Stimulated activated CD8-positive, alpha-beta memory T cell treated with anti-CD3 and anti-CD28 coated beads, Interleukin-7, amount 100 ng/mL, for 48 hours (primary cell): ENCODE data around the gene BABAM2.

Experiments used
- DNase-seq, 2 donors: peaks; one replicate each; pipeline ENCODE4 v3.0.0-alpha.2; 2020; ENCODE audit warnings: low read depth in 1 of 2; ENCODE audit errors: extremely low read depth in 1 of 2

The BABAM2 gene

DNA sequence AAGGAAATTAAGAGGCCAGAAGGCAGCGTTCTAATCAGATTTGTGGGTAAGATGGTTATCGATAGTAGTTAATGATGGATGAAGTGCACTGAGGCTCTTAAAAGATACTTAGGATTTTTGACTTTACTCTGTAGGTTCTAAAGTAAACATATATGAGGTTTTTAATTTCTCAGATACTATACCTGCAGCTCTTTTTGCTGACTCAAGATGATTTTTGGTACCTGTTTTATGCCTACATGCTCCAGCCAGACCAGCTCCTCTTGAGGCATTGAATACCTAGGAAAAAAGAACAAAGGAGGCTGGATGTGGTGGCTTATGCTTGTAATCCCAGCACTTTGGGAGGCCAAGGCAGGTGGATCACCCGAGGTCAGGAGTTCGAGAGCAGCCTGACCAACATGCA lies 260.5 kb downstream of the BABAM2 start:
- DNase-seq = no peak

DNA sequence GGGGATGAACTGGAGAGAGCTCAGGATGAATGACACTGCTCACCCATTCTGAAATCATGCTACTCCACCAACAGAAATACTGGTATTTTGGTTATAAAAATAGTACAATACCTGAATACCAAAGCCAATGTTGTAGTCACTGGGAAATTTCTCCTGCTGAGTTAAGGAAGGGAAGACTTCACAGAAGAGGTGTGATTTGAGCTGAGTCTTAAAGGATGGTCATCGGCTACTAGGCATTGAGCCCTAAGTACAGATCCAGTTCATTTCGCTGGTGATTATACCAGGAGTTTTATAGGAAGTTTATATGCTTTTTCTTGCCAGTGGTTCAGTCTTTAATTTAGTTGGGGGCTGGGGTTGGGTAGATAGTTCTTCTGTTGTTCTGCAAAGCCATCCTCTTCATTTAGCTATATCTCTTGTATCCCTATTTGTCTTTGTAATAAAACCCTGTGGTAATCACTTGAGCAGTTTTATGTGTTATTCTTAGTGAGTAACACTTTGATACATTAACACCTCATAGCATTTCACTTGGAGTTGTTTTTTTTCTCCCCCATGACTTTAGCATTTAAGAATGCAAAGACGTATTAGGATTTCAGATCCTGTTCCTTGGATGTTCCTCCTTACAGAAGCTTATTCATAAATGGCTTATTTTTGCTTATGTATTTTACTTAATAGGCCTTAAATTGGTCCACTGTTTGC lies 262.2 kb downstream of the BABAM2 start:
- no peak for DNase-seq

DNA sequence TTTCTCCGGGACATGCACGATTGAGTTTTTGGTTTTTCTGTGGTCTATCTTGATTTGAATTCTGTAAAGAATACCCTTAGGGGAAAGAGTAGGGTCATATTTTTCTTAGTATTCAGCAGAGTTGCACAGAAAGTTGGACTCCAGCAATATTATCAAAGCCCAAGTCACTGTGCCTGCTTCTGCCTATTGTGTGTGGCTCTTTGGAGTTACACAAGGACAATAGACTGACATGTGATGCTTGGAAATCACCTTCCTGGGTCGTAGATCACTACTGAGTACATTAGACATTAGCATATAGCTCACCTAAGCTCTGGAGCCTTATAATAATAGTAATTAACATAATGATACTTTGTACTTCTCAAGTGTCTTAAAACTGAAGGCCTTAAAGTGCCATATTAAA lies 263.3 kb downstream of the BABAM2 start:
- DNase-seq = no peak

DNA sequence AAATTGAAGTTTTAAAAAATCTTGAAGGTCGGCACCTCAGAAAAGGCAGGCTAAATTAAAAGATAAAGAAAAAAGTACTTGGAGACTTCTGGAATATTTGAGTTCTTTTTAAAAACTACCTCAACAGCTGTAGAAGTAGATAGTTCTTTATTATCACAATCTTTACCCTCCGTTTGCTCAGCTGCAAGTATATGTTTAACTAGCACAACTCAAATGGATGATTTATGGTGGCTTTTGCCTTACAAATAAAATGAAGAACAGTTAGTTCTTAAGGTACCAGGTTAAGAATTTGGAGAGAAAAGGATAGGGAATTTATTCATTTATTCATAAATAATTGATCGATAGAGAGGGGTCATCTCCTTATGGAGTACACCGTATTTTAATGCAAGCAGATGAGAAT lies 264.6 kb downstream of the BABAM2 start:
- no peak for DNase-seq

DNA sequence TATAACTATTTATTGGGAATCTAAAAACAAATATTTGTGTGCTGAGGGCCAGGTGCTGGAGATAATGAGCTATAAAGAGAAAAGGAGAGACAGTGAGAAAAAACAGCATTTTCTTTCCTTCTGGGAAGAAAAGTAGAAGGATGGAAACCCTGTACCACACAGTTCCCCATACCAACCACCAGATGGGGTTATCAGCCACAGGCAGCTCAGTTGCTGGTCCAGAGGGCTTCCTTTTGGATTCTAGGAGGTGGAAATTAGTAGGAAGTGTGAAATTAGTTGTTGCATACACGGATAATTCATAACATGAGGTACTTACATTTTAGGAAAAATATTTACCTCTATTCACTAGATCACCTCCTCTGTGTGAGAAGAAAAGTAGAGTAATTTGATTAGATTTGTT lies 265.1 kb downstream of the BABAM2 start:
- no peak for DNase-seq

DNA sequence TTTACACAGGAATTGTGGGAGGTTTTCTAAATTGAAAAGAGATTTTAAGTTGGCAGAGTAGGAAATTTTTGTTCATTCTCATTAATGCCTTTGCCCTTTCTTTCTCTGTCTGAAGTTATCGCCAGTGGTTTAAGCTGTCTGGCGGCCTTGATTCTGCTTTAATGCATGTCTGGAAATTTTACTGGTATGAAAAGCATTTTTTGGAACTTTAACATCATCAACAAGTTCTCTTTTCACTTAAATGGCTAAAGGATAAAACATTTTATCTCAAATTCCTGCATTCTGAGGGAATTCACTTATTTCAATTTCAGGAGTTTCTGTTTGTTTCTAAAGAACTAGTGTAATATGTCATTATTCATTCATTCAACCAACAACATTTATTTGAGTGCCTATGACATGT lies 268.3 kb downstream of the BABAM2 start:
- no peak for DNase-seq

DNA sequence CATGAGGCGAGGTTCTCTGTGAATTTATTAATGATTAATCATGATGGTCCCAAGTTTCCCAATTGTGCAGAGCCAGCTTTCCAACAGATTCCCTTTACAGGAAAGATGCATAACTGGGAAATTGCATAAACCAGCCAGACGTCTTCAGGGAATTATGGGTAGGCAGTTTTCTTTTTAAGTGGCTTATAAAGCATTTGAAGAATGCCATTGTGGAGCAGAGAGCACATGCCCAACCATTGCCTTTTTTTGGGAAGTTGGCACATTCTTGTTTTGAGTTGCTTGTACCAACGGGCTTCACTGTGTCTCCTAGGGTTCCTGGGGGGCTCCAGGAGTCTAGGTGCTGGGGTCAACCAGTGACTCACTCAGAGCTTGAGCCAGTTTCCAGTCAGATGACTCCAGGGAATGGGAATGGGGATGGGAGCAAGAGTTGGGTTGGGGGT lies 270.5 kb downstream of the BABAM2 start:
- DNase-seq = no peak

DNA sequence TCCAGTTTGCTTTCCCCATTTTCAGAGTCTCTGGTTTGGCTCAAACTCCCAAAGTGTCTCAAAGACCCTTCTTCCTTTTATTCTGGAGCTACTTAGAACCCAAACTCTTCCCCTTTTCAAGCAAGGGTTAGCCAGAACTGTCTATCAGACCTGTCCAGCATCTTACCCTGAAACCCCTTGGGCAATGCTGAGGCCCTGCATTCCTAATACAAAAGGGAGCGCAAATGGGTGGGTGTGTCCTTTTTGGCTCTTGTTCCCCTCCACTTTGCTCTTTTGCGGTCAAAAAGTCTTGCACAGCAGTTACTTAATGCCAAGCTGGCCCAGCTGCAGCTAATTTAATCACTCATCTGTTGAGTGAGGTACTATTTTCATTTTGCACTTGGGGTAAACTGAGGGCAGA lies 270.9 kb downstream of the BABAM2 start:
- DNase-seq = no peak

DNA sequence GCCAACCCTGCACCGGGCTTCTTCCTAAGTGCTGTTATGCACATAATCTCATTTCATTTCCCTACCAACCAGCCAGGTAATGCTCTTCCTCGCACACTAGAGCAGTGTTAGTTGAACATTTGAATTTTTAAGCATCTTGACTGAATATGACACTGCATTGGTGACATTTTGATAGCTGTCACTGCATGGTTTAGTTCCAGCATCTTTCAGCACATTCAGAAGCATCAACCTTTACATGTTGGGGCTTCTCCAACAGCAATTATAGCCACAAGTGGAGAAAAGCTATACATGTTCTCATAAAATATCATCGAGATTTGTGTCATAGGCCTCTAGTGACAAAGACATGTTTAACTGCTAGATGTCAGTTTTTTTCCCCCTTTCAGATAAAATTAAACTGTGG lies 272.0 kb downstream of the BABAM2 start:
- no peak for DNase-seq

DNA sequence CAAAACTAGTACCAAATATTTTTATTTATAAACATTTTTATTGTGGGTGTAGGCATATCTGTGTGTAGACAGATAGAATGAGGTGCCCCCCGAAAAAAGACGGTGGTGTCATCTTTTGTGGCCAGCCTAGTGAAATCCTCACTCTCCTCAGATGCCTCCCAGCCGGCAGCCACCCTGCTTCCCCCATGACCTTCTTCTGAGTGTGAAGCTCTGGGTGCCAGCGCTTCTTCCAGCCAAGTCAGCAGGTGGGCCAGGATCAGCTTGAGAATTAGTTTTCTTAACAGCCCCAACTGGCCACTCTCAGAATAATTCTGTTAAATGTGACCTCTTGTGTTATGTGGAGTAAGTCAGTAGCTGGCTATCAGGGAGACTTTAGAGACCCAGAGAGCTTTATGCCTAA lies 272.5 kb downstream of the BABAM2 start:
- DNase-seq = no peak

DNA sequence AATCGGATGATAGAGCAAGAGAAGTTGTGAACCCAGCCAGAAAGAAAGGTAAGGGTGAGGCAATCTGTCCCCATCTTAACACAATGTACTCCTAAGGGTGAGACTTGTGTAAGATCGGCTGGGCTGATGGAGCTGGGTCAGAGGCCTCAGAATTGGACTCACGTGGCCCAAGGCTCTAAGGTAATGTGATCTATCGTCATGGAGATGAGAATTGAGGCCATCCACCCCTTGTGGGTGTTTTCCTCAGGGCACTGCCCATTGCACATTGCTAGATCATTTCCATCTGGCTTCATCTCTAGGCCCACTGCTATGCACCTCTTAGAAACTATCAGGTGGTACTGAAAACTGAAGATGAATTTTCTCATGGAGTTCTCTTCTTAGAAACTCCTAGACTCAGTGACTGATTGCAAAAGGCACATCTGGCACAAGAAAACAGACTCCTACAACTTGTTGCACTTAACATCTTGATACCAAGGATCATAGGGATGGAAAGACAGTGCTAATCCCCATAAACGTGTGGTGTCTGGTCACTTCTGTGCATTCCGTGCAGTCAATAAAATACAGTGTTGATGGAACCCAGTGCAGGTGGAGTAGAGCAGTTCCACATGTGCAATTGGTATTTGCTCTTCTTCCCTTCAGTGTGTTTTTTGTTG lies 273.2 kb downstream of the BABAM2 start:
- no peak for DNase-seq

DNA sequence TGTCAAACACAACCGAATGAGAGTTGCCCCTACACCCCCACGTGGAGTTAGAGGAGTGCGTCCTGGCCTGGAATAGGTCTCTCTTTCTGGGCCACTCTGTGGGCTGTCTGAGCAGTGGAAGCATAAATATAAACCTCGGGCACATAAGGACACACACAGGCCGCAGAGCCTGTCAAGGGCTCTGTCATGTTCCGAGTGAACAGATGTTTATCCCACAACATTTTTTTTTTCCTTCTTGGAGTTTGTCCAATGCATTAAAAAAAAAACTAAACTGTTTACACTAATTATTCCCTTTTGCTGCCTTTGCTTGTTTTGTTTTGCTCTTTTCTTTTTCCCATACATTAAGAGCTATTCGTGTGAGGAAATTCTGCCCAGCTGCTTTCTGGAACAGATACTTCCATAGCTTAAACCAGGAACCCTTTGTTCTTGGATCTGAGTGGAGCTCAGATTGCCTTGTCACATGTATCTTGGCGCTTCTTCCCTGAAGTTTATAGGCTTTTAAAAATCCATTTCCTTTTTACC lies 273.8 kb downstream of the BABAM2 start:
- DNase-seq = no peak

DNA sequence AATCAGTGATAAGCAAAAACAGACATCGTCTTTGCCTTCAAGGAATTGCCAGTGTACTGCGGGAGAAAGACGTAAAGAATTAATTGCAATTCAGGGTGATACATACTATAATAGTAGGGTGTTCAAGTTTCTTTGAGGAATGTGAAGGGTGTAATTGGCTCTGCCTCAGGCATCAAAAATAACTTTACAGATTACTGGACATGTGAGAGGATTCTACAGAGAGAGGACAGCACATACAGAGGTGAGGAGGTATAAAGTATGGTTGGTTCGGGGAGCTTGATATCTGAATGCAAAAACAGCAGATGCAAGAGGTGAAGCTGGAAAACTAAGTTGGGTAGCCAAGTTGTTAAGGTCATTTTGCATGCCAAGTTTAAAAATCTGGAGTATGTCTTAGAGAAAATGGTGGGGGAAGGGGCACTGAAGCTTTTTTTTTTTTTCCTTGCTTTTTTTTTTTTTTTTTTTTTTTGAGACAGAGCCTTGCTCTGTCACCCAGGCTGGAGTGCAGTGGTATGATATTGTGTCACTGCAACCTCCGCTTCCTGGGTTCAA lies 274.6 kb downstream of the BABAM2 start:
- DNase-seq = no peak

DNA sequence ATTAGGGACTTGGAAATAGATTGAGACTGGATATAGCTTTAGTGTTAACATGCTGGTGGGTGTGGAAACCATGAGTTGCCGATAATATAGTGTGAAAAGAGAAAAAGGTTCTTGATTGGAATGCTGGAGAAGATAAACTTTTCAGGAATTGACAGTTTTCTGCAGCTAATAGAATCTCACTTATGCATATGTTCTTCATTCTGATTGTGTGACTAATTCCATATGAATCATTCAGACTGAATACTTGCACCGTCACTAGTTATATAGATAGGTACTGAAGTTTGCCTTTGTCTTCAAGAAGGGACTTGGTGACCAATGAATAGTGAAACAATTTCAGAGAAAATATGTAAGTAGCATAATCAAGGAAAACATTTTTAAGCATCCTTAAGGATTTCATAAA lies 276.4 kb downstream of the BABAM2 start:
- no peak for DNase-seq

DNA sequence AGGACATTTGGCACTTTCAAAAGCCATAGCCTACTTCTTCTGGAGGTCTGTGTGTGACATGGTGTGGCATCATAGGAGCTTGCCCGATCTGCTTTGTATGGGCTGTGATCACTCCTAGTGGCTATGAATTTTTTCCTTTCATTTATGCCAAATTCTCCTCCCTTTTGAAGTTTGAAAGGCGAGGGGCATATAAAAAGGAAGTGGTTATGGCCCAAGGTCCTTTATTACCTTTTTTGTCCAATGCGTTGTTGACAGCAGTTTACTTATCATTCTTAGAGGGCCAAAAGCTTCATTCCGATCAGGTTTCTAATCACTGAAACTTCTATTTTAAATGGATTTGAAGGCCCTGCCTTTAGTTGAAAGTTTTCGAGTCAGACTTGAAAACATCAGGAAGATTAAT lies 277.8 kb downstream of the BABAM2 start:
- DNase-seq = no peak

DNA sequence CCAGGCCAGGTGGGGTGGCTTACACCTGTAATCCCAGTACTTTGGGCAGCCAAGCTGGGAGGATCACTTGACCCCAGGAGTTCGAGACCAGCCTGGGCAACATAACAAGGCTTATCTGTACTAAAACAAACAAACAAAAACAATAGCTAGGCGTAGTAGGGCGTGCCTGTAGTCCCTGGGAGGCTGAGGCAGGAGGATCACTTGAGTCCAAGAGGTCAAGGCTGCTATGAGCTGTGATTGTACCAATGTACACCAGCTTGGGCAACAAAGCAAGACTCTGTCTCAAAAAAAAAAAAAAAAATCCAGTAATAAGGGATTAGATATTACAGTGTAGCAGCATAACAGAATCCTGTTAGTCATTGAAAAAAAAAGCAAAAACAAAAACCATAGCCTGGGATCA lies 279.0 kb downstream of the BABAM2 start:
- no peak for DNase-seq

DNA sequence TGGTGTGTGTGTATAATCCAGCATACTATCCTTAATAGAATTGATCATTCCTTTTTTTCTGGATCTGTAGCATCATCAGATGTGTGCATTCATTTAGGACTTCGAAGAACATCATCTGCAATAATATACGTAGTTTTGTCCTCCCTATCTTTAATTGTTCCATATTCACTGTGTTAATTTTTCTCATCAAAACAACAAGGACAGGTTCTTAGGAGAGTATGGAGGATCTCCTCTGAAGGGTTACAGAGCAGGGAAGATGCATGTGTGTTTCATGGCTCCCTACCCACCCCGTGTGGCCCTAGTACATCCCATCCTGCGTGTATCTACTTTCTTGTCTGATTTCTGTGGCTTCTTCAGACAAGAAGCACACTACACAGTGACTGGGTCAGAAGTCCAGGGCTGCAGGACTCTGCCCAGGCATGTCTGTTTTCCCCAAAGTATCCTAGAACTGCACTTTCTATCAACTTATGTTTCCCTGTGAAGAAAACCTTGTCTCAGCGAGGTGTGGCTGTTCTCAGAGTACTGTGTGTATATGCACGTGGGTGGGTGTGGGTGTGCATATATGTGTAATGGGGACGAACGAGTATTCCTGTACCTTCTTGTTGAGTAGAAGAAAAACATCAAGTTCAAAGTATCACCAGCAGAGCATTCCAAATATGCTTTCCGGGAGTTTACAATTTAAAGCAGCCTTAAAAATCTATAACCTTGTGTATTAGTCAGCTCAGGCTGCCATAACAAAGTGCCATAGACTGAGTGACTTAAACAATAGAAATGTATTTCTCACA lies 281.8 kb downstream of the BABAM2 start:
- no peak for DNase-seq

DNA sequence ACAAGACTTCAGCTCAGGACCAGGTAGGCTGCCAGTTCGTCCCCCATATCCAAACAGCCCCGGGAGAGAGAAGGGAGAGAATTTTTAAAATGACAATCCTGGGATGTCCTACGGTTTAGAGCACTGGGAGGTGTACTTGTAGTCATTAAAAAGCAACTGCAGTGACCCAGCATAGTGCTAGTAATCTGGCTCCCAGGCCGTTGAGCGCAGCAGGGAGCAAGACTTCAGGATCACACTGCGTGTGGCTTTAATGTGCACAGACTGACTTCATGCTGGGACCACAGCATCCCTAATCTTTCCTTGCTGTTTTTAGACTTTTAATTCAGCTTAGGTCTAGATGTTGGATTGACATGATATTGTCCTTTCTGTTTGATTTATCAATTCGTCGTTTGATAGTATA lies 282.8 kb downstream of the BABAM2 start:
- no peak for DNase-seq

DNA sequence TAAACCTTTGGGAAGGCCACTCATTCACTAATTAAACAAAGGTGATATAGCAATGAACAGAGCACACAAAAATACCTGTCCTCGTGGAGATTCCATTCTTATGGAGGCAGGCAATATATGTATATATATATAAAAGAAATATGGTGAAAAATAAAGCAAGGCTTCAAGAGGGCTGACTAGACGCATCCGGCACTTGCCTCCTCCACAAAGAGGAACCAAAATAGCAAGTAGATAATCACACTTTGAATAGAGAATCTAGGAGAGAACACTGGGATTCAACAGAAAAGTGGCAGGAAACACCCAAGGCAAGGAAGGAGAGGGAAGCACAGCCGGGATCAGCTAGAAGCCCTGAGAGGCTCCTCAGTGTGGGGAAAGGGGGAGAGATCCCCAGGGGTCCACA lies 283.7 kb downstream of the BABAM2 start:
- DNase-seq = no peak

DNA sequence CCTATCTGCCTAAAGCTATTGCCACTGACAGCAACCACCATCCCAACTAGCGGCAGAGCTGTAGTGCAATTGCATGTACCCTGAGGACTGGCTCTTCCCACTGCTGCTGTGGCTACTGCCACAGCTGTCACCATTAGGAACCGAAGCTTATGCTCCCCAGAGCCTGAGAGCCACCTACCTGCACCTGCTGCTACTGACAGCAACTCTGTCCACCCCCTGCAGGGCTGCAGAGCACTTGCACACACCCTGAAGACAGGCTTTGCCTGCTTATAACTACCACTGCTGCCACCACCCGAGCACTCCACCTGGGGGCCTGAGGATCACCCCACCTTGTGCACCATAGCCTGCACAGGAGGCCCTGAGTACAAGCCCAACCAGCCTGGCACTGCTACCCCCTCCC lies 284.5 kb downstream of the BABAM2 start:
- DNase-seq = no peak

DNA sequence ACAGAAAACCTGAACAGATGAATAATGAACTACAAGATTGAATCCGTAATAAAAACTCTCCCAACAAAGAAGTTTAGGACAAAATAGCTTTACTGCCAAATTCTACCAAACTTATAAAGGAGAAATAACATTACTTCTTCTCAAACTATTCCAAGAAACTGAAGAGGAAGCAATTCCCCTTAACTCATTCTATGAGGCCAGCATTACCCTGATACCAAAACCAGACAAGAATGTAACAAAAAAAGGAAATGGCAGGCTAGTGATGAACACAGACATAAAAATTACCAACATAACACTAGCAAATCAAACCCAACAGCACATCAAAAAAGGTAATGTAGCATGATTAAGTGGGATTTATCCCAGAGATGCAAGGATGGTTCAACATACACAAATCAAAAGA lies 288.4 kb downstream of the BABAM2 start:
- no peak for DNase-seq

DNA sequence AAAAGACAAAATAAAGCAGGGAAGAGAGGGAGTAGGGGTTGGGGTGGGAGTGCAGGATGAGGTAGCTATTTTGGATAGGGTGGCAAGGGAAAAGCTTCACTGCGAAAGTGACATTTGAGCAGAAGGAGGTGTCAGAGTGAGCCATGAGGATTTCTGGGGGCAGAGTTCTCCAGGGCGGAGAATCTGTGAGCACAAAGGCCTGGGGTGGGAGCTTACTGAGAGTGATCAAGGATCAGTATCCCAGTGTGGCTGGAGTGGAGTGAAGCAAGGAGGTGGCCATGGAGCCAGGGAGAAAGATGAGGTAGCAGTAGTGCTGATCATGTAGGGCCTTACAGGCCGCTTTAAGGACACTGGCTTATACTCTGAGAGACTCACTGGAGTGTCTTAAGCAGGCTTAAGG lies 291.3 kb downstream of the BABAM2 start:
- no peak for DNase-seq
